DND-41 (cell line): ENCODE measurements around the gene NFE2L2.

ENCODE experiments used
- ATAC-seq: fragments of 200-7000 bp; cut with Tn5 transposase; 3 replicates; pipeline ENCODE4 v1.9.1; 2021; ENCODE audit warnings: low read depth; ENCODE audit not compliant: insufficient read depth
- DNase-seq: peaks from one replicate; pipeline ENCODE4 v3.0.0-alpha.2; 2020
- H2AFZ ChIP-seq: 2 replicates; pipeline ENCODE4 v1.6.0; 2012; ENCODE audit warnings: low read depth, low read length
- H3K27ac ChIP-seq: 2 replicates; pipeline ENCODE4 v1.5.1; 2012; ENCODE audit warnings: low read length, inconsistent platforms
- H3K27me3 ChIP-seq: fragments of 200-600 bp; sonication (generic); 2 replicates; pipeline ENCODE4 v1.6.0; 2012; ENCODE audit warnings: low read length, mild to moderate bottlenecking, inconsistent platforms; ENCODE audit not compliant: insufficient read depth, poor library complexity
- H3K36me3 ChIP-seq: 2 replicates; pipeline ENCODE4 v1.5.1; 2012; ENCODE audit warnings: low read length, inconsistent platforms; ENCODE audit not compliant: insufficient read depth
- H3K4me1 ChIP-seq: 2 replicates; pipeline ENCODE4 v1.5.1; 2012; ENCODE audit warnings: mild to moderate bottlenecking, low read length; ENCODE audit not compliant: insufficient read depth
- H3K4me2 ChIP-seq: 2 replicates; pipeline ENCODE4 v1.6.0; 2012; ENCODE audit warnings: mild to moderate bottlenecking, moderate library complexity, low read length, inconsistent platforms; ENCODE audit not compliant: insufficient read depth
- H3K4me3 ChIP-seq, 2 experiments: fragments of 200-600 bp in 1 of 2; shearing (Covaris generic) in 1 of 2; 2 replicates each; pipeline ENCODE4 v1.5.1; 2012 to 2016; ENCODE audit warnings: inconsistent platforms in 2 of 2, low read length in 2 of 2, mild to moderate bottlenecking in 2 of 2, low read depth in 1 of 2, moderate library complexity in 1 of 2
- H3K79me2 ChIP-seq: 2 replicates; pipeline ENCODE4 v1.6.0; 2012; ENCODE audit warnings: low read length, inconsistent platforms; ENCODE audit not compliant: insufficient read depth
- H3K9ac ChIP-seq: 2 replicates; pipeline ENCODE4 v1.6.0; 2012; ENCODE audit warnings: low read depth, mild to moderate bottlenecking, inconsistent platforms, low read length, moderate library complexity
- H3K9me3 ChIP-seq: 2 replicates; pipeline ENCODE4 v1.5.1; 2012; ENCODE audit warnings: low read length, moderate library complexity, mild to moderate bottlenecking, inconsistent platforms; ENCODE audit not compliant: insufficient read depth, severe bottlenecking
- H4K20me1 ChIP-seq: 2 replicates; pipeline ENCODE4 v1.6.0; 2012; ENCODE audit warnings: low read length; ENCODE audit not compliant: insufficient read depth
- EZH2 ChIP-seq: IDR thresholded peaks from 3 replicates; pipeline ENCODE4 v1.6.1; 2012; ENCODE audit warnings: borderline replicate concordance, low read depth, mild to moderate bottlenecking, moderate library complexity, low read length, inconsistent platforms; ENCODE audit not compliant: severe bottlenecking
- TF ChIP-seq, protein P1 (sequence below): IDR thresholded peaks from 2 replicates; pipeline ENCODE4 v1.5.1; 2012; ENCODE audit warnings: borderline replicate concordance, low read length, moderate library complexity, mild to moderate bottlenecking; ENCODE audit not compliant: poor library complexity, severe bottlenecking; ENCODE audit errors: extremely low read depth

NFE2L2 gene

DNA sequence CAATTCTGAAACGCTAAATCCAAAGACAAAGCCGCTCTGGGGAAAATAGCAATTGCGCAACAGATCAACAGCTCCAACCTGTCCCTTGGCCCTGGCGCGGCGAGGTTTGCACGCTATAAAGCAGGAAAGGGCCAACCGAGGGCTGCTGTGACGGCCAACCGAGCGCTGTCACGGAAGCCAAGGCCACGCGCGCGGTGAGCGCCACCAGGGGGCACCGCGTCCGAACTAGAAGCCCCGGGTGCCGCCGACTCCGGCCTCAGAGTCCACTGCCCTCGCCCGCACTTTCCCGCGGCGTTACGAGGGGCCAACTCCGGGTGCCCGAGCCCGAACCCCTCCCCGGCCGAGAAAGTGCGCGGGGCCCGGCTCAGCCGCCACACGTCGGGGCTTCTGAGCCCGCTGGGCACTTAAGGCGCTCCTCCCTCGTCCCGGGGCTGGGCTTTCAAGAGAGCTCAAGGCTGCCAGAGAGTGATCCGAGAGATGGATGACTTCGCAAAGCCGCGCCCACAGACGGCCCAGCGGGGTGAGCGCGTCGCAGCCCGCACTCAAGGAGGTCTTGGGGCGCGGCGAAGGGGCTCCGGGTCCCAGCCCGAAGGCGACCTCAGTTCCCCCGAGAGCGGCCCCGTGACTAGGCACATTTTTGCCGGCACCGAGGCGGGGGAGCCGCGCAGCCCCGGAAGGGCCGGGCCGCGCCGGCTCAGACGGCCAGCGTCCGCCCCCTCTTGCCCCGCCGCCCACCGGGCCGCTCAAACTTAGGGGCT is 897 bp downstream of the NFE2L2 start:
- H3K27me3 ChIP-seq, result no peaks in the 10 kb centered on the region

DNA sequence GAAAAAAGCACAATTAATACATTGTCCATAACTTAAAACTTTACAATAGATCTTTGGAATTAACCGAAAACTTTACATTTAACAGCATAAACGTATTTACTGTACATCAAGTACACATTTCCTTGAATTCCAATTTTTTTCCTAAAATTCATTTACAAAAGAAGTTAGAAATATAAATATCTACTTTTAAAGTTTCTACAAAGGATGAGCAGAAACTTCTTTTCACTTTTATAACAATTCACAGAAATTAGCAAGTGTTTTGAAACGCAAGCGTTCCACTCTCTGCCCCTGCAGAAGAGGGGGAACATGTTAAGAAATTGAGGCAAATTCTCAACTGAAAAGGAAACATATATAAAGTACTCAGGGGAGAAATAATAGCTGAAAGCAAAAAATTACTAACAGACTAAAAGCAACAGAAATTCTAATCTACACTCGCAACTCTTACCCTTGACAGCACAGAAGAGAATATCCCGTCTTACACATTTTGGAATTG is 1.5 kb downstream of the NFE2L2 start:
- H3K4me1 ChIP-seq, result peaks cover 58% of the 10 kb centered on the region
- peak overlapping the region; percentile 70 for H3K4me2 ChIP-seq
- TF ChIP-seq, protein P1, sequence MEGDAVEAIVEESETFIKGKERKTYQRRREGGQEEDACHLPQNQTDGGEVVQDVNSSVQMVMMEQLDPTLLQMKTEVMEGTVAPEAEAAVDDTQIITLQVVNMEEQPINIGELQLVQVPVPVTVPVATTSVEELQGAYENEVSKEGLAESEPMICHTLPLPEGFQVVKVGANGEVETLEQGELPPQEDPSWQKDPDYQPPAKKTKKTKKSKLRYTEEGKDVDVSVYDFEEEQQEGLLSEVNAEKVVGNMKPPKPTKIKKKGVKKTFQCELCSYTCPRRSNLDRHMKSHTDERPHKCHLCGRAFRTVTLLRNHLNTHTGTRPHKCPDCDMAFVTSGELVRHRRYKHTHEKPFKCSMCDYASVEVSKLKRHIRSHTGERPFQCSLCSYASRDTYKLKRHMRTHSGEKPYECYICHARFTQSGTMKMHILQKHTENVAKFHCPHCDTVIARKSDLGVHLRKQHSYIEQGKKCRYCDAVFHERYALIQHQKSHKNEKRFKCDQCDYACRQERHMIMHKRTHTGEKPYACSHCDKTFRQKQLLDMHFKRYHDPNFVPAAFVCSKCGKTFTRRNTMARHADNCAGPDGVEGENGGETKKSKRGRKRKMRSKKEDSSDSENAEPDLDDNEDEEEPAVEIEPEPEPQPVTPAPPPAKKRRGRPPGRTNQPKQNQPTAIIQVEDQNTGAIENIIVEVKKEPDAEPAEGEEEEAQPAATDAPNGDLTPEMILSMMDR, result no peak
- no peak for TF ChIP-seq EZH2
- peak overlapping the region; percentile 94 for H3K27ac ChIP-seq
- H3K9ac ChIP-seq, result peak overlapping the region; percentile 98
- H3K4me3 ChIP-seq, result peak overlapping the region; percentile 78 to 89; a peak in 3 of 4 replicates
- H3K9me3 ChIP-seq, result no peaks in the 10 kb centered on the region
- no peaks in the 10 kb centered on the region for H3K27me3 ChIP-seq
- H3K36me3 ChIP-seq, result peaks cover 14% of the 10 kb centered on the region
- H2AFZ ChIP-seq, result no peak overlapping the region
- peaks cover 43% of the 10 kb centered on the region for H4K20me1 ChIP-seq
- peaks cover 72% of the 10 kb centered on the region for H3K79me2 ChIP-seq
- DNase-seq (no peak), ATAC-seq (no peak)

More for the DNA sequence above, 897 bp downstream of the NFE2L2 start:
- peak overlapping the region; percentile 70 for H2AFZ ChIP-seq
- peak overlapping the region; percentile 70 for H3K4me2 ChIP-seq
- peaks cover 10% of the 10 kb centered on the region for H3K36me3 ChIP-seq
- ATAC-seq (peak; percentile 69), DNase-seq (peak; percentile 95)
- peak overlapping the region; percentile 94 for H3K27ac ChIP-seq
- peaks cover 66% of the 10 kb centered on the region for H3K79me2 ChIP-seq
- H4K20me1 ChIP-seq, result peaks cover 38% of the 10 kb centered on the region; the same call in 1 of the 2 replicates
- TF ChIP-seq, protein P1, result peak; percentile 88
- TF ChIP-seq EZH2, result no peak
- peaks cover 58% of the 10 kb centered on the region for H3K4me1 ChIP-seq
- no peaks in the 10 kb centered on the region for H3K9me3 ChIP-seq
- H3K9ac ChIP-seq, result peak overlapping the region; percentile 98
- H3K4me3 ChIP-seq, result peak overlapping the region; percentile 78 to 89

DNA sequence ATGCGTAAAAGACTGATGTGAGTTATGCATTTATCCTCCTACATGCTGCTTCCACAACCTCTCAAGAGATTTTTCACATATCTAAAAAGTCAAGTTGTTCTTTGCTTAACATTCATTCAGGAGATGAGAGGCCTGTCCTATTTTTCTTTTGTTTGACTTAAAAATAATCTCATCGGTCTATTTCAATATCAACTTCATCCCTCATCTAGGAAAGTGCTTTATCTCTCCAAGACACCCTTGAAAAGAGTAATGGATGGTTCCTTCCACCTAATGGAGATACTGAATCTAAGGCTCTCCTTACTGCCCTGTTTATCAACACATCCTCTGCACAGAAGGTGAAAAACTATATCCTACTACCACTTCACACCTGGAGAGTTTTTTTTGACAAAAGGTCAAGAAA is 2.4 kb downstream of the NFE2L2 start:
- Histone ChIP-seq H3K4me3 (peak overlapping the region; percentile 78 to 89; a peak in 3 of 4 replicates), H4K20me1 (peaks cover 52% of the 10 kb centered on the region), H3K27me3 (no peaks in the 10 kb centered on the region), H2AFZ (no peak overlapping the region), H3K36me3 (peaks cover 23% of the 10 kb centered on the region), H3K4me2 (peak overlapping the region; percentile 70), H3K4me1 (peaks cover 62% of the 10 kb centered on the region), H3K79me2 (peaks cover 81% of the 10 kb centered on the region), H3K27ac (peak overlapping the region; percentile 94), H3K9ac (peak overlapping the region; percentile 98), H3K9me3 (no peaks in the 10 kb centered on the region)
- TF ChIP-seq, protein P1, result no peak
- no peak for TF ChIP-seq EZH2
- ATAC-seq, result no peak
- DNase-seq, result no peak
